ENCODE results near the gene SLC2A1. TPM values are rescaled to one million over a fixed set of nuclear protein-coding genes. Genes with fewer than 3 reads are reported as not detected.

Gene SLC2A1
- total RNA-seq (2014; rRNA removed; shearing (Covaris generic)), result 30.4 and 40.6 TPM in 2 replicates
- polyA plus RNA-seq (2015; cell fraction: cytosol; rRNA removed), result 19.4 and 22.1 TPM in 2 replicates
- 6.7 and 10.0 TPM in 2 replicates for polyA plus RNA-seq (2015; cell fraction: nucleus; rRNA removed)

DNA sequence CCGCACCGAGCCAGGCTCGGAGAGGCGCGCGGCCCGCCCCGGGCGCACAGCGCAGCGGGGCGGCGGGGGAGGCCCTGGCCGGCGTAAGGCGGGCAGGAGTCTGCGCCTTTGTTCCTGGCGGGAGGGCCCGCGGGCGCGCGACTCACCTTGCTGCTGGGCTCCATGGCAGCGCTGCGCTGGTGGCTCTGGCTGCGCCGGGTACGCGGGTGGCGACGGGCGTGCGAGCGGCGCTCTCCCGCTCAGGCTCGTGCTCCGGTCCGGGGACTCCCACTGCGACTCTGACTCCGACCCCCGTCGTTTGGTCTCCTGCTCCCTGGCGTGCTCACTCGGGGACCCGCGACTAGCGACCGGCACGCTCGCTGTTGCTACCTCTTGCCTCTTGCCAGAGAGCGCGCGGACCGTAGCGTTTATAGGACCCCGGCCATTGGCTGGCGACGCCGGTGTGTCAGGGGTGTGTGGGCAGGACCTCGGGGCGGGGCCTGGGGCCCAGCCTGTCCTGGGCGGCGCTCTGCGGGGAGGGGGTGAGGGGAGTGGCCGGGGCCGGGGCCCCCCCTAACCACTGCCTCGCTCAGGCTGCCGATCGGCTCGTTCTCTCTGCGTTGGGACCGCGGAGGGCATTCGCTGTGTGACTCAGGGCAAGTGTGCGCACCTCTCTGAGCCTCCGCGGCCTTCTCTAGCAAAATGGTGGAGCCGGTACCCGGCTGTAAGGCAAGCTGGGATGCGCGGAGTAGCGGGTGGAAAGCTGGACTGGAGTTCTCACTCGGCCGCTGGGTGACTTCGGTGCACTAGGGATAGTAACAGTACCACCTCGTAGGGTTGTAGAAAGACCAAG, at the start of gene SLC2A1:
Gene SLC2A1 (minus strand): TSS at position 381 of the 832 bp plus-strand sequence. CDS start 217 bp downstream, at position 164.
- peak; percentile 82 for DNase-seq (ENCODE audit: low read depth, low spot score)
- in situ Hi-C loops (cut with HindIII; ENCODE audit: low pct_unique_long_range_greater_than_20kb, low sequenced_read_pairs), result no loop called here

DNA sequence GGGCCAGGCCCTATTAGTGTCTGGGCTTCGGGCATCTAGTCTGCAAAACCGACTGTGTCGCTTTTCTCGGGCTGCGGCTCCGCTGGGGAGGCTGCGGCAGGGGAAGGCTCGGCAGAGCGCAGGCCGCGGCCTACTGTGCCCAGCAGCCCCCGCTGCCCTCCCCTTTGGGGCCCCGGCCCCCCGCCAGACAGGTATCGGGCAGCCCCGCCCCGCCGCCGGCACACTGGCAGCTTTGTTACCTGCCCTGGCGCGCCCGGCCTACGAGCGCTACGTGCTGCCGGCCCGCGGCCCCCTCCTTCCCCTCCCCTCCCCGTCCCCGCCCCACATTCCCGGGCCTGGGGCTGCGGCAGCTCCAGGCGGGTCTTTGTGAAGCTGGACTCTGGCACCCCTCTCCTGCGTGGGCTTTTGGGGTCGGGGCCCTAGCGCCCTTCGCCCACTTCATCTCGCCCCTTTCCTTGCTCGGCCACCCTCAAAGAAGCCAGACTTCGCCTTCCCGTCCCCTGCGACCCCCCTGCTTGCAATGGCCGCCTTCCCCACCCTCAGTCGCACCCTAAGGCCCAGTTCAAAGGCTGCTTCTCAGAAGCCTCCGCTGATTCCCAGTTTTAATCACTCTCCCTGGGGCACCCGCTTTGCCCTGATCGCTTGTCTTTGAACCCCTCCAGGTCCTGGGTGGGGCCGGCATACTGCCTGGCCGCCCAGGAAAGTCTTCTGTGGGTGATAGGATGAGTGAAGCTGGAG, 48.9 kb upstream of the SLC2A1 start:
- DNase-seq (ENCODE audit: low read depth, low spot score), result no peak
- in situ Hi-C loops (cut with HindIII; ENCODE audit: low pct_unique_long_range_greater_than_20kb, low sequenced_read_pairs), result no loop called here

DNA sequence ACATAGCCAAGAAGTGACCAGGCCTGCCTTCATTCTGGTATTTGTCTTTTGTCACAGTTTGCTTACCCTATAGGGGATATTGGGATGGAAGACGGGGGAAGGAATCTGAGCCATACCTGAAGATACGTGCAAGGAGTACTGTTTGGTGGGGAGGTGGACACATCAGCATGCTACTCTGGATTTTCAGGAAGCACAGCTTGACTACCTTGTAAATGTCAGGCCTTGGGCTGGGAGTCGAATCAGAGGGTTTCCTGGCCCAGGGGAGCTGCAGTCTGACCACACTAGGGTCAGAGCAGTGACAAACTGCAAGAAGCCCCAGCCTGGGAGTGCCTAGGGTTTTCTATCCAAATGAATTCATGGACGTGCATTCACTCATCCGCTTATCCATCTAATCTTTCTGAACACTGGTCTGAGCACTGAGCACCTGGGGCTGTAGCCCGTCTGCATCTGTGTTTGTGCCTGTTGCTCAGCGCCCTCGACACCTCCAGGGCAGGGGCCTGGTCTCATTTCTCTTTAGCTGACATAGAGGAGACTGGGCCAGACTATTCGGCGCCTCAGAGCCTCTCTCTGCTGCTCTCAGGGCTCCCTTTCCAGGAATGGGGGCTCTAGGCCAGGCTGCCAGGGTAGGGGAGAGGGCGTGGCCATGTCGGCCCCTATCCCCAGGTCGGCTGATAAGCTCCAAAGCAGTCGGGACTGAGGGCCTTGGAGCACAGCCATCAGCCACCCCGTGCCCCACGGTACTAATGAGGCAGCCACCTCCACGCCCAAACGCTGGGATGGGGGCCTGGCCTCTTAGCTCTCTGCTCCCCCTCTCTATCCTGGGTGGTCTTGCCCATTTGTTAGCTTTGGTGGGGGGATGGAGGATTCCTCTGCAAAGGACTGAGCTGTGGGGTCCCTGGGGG, 47.0 kb upstream of the SLC2A1 start:
- no peak for DNase-seq (ENCODE audit: low read depth, low spot score)
- in situ Hi-C loops (cut with HindIII; ENCODE audit: low pct_unique_long_range_greater_than_20kb, low sequenced_read_pairs), result no loop called here

DNA sequence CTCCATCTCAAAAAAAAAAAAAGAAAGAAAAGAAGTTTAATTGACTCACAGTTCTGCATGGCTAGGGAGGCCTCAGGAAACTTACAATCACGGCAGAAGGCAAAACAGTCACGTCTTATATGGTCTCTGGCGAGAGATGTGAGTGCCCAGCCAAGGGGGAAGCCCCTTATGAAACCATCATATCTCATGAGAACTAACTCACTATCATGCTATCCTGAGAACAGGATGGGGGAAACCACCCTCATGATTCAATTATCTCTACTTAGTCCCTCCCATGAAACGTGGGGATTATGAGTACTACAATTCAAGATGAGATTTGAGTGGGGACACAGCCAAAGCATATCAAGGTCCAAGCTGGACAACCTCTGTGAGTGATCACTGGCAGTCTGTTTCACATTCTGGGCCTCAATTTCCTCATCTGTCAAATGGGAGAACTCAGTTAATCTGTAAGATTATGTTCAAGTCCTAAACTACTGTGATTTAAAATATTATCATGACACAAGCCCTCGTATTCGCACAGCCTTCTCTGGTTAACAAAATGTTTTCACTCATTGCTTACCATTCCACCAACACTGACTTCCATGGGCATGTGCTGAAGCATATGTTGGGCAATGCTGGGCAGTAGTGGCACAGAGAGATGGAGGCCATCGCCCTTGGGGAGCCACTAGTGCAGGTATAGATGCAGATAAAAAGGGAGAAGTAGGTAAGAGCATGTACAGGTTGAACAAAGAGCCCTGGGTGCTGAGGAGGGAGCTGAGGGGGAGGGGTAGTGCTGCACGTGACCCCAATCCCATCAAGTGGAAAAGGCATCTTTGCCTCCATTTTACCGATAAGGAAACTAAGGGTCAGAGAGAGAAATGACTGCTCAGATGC, 46.2 kb upstream of the SLC2A1 start:
- DNase-seq (ENCODE audit: low read depth, low spot score), result no peak
- in situ Hi-C loops (cut with HindIII; ENCODE audit: low pct_unique_long_range_greater_than_20kb, low sequenced_read_pairs), result no loop called here

DNA sequence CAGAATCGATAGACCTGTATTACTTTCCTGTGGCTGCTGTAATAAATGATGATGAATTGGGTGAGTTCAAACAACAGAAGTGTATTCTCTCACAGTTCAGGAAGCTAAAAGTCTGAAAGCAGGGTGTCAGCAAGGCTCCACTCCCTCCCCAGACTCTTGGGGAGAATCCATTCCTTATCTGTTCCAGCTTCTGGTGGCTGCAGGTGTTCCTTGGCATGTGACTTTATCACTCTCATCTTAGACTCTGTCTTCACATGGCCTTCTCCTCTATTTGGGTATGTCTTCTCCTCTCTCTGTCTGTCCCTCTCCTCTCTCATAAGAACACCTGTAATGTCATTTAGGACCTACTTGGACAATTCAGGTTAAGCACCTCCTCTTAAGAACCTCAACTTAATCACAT, 44.1 kb upstream of the SLC2A1 start:
- in situ Hi-C loops (cut with HindIII; ENCODE audit: low pct_unique_long_range_greater_than_20kb, low sequenced_read_pairs), result no loop called here
- no peak for DNase-seq (ENCODE audit: low read depth, low spot score)

DNA sequence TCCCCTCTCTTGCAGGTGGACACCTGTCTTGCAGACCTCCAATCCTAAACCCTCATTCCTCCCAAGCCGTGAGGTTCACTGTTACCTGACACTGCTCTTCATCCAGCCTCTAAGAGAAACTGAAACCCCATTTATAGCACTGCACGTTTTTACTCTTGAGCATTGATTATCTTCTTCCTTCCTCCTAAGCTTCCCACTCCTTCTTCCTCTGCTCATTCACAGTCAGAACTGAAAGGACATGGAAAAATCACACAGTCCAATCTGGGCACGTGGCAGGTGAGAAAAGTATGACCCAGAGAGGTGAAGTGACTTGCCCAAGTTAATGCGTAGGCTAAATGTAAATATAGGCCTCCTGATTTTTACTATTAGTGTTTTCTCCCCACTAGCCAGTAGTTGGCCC, 43.4 kb upstream of the SLC2A1 start:
- DNase-seq (ENCODE audit: low read depth, low spot score), result no peak
- in situ Hi-C loops (cut with HindIII; ENCODE audit: low pct_unique_long_range_greater_than_20kb, low sequenced_read_pairs), result no loop called here

DNA sequence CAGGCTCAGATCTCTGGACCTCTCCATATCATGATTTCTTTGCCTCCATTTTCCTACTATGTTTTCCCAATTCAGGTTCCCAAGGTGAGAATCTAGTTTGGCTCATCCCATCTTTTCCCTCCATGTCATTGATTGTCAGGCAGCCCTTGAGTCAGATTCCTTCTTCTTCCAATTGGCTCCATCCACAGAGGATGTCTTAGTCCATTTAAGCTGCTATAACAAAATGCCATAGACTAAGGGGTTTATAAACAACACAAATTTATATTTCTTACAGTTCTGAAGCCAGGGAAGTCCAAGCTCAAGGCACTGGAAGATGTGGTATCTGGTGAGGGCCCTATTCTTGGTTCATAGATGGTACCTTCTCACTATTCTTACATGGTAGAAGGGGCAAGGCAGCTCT, 42.8 kb upstream of the SLC2A1 start:
- in situ Hi-C loops (cut with HindIII; ENCODE audit: low pct_unique_long_range_greater_than_20kb, low sequenced_read_pairs), result no loop called here
- DNase-seq (ENCODE audit: low read depth, low spot score), result no peak

DNA sequence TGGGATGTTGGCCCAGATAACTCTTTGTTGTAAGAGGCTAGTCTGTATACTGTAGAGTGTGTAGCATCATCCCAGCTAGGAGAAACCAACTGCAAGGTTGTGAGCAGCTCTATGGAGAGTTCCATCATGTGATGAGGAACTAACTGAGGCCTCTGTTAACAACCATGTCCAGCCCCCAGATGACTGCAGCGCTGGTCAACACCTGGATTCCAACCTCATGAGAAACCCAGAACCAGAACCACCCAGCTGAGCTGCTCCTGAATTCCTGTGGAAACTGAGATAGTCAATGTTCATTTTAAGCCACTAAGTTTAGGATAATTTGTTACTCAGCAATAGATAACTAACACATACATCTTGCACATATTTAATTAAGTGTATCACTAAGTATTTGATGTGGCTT, 41.6 kb upstream of the SLC2A1 start:
- in situ Hi-C loops (cut with HindIII; ENCODE audit: low pct_unique_long_range_greater_than_20kb, low sequenced_read_pairs), result no loop called here
- DNase-seq (ENCODE audit: low read depth, low spot score), result no peak

DNA sequence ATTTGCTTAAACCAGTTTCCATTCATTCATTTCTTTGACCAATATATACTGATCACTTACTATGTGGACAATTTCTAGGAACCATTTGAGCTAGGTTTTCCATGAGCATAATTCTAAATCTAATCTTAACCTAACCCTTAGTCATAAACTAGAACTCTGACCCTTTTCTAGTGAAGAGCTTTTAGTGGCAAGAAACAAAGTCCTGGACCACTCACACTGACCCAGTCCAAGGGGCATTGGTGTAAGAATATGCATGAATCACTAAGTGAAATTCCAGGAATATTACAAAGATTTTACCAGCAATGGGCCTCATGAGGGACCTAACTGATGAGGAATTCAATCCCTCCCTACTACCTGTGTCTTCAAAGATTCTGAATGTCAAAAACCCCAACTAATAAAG, 40.6 kb upstream of the SLC2A1 start:
- in situ Hi-C loops (cut with HindIII; ENCODE audit: low pct_unique_long_range_greater_than_20kb, low sequenced_read_pairs), result no loop called here
- DNase-seq (ENCODE audit: low read depth, low spot score), result no peak

DNA sequence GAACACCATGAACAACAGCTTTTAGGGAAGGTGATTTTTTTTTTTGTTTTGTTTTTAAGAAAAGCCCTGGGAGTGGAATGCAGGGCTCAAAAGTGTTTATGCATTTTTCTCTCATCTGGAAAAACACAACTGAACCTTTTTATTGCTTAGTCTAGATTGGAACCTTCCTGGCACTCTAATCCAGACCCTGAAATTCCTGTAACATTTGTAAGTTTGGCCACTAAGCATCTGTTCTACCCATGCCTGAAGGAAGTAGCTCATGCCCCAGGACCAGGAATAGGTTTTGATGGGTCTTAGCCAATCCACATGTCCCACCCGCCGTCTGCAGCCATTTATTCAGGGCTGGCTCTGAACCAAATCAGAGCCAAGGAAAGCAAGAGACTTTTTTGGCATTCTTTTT, 39.7 kb upstream of the SLC2A1 start:
- DNase-seq (ENCODE audit: low read depth, low spot score), result no peak
- in situ Hi-C loops (cut with HindIII; ENCODE audit: low pct_unique_long_range_greater_than_20kb, low sequenced_read_pairs), result no loop called here

DNA sequence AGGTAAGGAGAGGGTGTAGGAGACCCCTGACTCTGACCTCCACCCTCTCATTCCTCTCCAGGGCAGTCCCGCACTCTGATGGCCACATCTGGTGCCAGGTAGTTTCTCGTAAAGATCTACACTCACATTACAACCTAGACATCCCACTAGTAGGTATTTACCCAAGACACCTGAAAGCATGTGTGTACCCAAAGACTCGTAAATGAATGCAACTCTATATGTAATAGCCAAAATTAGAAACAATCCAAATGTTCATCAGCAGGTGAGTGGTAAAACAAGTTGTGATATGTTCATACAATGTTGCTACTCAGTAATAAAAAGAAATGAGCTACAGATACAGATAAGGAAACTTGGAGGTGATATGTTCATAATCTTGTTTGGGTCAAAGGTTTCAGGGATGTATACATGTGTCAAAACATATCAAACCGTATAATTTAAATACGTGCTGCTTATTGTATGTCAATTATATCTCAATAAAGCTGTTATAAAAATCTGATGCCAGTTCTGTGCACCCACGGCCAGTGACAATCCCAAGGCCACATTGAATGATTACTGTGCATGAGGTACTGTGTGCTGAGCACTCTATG, 37.8 kb upstream of the SLC2A1 start:
- no peak for DNase-seq (ENCODE audit: low read depth, low spot score)
- in situ Hi-C loops (cut with HindIII; ENCODE audit: low pct_unique_long_range_greater_than_20kb, low sequenced_read_pairs), result no loop called here

DNA sequence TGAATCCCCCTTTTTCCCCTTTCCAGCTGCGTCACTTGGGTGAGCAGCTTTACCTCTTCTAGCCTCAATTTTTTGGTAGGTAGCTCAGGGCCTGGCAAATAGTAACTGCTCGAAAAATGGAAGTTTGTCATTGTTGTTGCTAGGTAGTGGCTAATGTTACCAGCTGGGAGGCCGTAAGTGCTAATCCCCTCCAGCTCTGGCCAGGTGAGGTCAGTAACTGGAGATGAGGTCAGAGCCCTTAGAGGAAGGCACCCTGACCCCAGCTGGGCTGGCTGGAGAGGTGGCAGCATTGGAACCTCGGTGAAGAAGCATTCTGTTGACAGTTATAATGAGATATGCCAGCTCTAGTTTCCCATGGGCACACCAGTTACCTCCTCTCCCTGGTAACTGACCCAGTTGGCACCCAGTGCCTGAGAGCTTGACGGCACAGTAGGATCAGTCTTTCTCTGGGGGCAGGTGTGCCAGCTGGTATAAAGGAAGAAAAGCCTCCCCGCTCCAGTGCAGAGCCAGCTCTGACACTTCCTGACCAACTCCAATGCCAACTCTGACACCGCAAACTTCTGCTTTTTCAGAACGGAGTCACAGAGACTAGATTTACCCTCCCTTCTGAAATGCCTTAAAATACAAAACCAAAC, 35.0 kb upstream of the SLC2A1 start:
- in situ Hi-C loops (cut with HindIII; ENCODE audit: low pct_unique_long_range_greater_than_20kb, low sequenced_read_pairs), result no loop called here
- DNase-seq (ENCODE audit: low read depth, low spot score), result no peak

DNA sequence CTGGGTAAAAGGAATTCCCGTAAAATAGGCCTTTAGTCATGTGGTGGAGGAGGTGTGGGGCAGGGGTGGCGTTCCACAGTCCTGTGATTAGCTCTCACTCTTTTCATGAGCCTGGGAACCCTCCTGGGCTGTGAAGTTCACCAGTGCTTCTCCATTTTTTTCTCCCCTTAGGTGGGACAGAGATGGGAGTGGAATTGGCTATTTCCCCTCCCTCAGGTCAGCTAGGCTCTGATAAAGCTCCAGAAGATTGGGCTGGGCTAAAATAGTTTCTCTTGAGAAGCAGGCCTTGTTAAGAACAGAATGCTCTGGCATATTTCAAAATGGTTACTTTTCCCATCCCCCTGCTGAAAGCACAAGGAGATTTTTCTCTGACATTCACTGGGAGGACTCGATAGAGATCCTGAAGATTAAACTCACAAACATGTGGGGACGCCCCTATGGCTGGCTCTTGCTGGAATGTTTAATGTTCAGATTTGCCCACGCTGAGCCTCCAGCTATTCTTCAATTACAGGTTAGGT, 33.4 kb upstream of the SLC2A1 start:
- DNase-seq (ENCODE audit: low read depth, low spot score), result no peak

DNA sequence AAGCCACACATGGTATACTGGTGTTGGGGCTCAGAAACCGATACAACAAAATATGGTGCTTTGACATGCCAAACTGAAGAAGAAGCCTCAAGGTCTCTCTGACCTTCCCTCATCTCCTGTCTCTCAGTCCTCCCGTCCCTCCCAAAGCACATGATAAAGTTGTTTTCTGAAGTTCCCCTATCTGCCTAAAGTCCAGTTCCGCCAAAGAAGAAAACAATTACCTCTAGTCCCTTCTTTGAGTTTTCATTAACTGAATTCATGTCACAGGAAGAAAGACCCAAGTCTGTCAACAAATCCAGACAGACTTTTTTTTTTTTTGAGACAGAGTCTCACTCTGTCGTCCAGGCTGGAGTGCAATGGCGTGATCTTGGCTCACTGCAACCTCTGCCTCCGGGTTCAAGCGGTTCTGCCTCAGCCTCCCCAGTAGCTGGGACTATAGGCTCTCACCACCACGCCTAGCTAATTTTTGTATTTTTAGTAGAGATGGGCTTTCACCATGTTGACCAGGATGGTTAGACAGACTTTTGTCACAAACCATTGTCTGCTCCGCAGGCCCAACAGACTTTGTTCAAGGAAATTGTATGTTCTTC, 32.2 kb upstream of the SLC2A1 start:
- in situ Hi-C loops (cut with HindIII; ENCODE audit: low pct_unique_long_range_greater_than_20kb, low sequenced_read_pairs), result no loop called here
- DNase-seq (ENCODE audit: low read depth, low spot score), result no peak

More for the DNA sequence above, 33.4 kb upstream of the SLC2A1 start:
- in situ Hi-C loops (cut with HindIII; ENCODE audit: low pct_unique_long_range_greater_than_20kb, low sequenced_read_pairs), result no loop called here

DNA sequence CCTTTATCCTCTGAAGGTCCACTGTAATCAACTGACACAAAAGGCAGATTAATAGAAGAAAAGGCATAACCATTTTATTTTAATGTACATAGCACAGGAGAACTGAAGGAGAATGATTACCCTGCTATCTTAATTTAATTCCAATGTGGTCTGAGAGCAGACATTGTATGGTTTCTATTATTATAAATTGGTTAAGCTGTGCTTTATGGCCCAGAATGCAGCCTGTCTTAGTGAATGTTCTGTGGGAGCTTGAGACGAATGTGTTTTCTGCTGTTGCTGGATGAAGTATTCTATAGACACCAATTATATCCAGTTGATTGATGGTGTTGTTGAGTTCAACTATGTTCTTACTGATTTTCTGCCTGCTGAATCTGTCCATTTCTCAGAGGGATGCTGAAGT, 25.0 kb upstream of the SLC2A1 start:
- no peak for DNase-seq (ENCODE audit: low read depth, low spot score)
- in situ Hi-C loops (cut with HindIII; ENCODE audit: low pct_unique_long_range_greater_than_20kb, low sequenced_read_pairs), result no loop called here

DNA sequence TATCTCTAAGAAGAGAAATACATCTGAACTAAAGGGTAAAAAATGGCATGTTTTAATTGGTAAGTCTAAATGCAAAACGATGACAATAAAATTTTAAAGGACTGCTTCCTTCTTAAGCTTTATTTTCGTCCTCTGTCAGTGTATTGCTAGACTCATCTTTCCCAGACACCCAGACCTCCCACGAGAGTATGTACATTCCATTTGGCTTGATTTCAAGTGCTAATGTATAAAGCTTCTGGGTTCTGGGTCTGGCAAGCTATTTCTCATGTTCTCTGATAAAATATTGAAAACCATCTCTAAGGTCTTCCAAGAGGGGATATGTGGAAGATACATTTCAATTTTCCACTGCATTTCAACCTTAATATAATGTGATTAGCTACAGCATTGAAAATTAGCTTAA, 24.6 kb upstream of the SLC2A1 start:
- no peak for DNase-seq (ENCODE audit: low read depth, low spot score)
- in situ Hi-C loops (cut with HindIII; ENCODE audit: low pct_unique_long_range_greater_than_20kb, low sequenced_read_pairs), result no loop called here
